G401.6 (cell line): Measurements from ENCODE around the gene SIPA1L3.

Experiments used
- FAIRE-seq: peaks from 2 replicates; lab custom pipeline; 2012; peaks lifted over from hg19 to GRCh38; lab: Jason Lieb, UNC

The SIPA1L3 gene

DNA sequence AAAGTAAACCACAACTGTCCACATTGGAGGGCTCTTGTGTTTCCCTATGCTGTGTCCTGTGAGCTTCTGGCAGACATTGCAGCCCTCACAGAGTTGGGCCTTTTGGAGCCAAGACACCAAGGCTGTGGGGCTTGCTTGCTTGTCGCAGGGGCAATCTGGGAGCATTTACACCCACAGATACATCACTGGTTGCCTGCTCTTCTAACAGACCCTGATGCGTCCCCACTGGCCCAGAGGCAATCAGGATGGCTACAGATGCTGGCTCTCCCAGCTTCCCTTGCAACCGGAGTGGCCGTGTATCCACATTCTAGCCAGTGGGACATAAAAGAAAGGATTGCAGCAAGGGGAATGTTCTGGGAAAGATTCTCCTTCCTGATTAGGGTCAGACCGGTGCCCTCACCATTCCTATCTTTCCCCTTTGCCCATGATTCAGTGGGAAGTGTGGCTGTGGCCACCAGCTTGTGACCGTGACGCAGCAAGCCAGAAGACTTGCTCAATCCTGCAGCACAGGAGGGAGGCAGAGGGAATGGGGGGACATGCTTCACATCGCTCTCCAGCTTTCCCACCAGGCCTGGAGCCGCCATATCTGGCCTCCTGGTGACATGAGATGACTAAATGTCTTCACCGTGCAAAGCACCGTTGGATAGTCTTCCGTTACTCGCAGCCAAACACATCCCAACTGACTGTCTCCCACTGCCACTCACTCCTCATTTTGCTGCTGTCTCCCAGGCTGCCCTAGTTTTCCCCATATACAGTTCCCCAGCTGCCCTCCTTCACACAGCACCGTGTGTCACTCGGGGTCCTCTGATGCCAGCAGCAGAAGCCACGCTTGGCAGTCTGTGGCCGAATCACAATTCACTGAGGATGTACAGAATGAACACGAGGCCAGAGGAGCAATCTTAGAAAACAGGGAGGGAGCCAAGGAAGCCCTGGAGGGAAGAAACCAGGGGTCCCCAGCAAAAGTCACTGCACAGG, 166.1 kb downstream of the SIPA1L3 start:
- no peak for FAIRE-seq

DNA sequence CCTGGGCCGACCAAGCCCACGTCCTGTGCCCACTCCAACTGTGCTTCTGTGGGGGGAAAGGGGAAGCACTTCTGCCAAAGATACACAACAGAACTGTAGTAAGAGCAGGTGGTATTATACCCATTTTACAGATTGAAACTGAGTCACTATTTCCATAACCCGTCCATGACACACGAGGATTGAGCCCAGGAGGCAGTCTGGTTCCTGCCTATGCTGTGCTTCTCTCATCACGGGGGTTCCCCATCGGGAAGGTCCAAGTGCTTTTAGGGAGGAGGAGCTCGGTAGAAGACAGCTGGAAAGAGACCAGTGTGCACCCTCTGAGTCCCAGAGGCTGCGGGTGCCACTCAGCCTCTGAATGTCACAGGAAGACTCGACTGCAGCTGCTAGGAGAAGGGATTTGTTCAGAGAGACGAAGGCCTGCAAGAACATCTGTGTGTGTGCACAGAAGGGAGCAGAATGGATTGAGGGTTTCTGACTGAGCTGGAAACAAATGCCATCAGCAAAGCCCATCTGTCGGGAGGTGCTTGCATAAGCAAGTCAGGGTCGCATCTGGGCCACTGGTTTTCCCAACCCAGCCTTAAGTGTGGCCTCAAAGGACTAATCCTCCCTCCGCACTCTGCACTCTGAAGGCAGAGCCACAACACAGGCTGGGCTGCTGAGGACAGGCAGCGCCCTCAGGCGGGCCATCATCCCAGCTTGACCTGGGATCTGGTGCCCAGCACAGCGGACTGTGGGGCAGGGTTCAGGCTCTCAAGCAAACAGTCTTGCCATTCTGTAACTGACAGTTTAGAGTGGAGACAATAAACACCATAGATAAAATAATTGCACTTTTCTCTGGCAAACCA, 167.1 kb downstream of the SIPA1L3 start:
- FAIRE-seq: no peak

DNA sequence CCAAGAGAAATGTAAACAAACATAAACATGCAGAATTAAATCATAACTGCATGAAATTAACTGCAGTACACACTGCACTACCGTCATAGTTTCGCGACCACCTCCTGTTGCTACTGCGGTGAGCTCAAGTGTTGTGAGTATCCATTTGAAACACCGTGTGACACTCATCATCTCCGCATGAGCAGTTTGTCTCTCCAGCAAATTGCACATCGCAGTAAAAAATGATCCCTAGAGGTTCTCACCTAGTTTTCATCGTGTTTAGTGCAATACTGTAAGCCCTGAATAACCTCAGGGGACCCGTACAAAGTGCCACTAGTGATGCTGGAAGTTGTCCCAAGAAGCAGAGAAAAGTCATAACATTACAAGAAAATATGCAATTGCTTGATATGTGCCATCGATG, 169.3 kb downstream of the SIPA1L3 start:
- no peak for FAIRE-seq

DNA sequence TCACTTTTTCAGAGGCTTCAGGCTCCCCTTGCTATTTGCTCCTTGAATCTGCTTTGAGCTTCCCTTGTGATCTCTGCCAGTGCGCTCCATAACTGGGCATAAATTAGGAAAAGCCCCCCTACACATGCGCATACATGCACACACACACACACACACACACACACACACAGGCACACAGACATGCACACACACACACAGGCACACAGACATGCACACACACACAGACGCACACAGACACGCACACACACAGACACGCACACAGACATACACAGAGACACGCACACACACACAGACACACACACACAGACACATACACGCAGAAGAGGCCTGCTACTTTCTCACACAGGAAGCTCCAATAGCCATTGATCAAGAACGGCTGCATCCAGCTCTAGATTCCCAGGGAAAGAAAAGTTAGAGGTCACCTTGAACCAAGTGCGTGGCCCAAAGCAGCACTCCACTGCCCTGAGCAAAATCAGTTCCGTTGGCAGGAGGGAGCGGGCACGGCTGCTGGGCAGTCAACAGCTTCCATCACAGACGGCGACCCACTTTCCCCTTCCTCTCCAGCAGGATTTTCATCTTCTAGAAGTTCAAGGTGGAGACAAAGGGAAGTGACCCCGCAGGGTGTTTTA, 171.4 kb downstream of the SIPA1L3 start:
- no peak for FAIRE-seq

DNA sequence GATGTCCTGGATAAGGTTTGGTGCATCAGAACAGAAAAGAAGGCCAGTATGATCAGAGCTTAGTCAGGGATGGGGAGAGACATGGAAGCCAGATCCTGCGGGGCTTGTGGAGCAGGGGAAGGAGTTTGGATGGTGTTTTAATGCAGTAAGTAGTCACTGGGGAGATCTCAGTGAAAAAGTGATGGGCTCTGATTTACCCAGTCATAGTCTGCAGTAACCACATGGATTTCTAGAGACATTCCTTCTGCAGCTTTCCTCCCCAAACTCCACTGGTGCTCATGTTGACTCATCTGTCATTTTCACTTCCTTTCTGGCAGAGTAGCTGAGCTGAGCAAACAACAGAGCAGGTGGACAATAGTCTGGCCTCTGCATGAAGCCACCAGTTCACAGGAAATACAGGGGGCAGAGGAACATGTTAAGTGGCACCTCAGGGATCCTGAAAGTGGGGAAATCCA, 172.9 kb downstream of the SIPA1L3 start:
- no peak for FAIRE-seq

DNA sequence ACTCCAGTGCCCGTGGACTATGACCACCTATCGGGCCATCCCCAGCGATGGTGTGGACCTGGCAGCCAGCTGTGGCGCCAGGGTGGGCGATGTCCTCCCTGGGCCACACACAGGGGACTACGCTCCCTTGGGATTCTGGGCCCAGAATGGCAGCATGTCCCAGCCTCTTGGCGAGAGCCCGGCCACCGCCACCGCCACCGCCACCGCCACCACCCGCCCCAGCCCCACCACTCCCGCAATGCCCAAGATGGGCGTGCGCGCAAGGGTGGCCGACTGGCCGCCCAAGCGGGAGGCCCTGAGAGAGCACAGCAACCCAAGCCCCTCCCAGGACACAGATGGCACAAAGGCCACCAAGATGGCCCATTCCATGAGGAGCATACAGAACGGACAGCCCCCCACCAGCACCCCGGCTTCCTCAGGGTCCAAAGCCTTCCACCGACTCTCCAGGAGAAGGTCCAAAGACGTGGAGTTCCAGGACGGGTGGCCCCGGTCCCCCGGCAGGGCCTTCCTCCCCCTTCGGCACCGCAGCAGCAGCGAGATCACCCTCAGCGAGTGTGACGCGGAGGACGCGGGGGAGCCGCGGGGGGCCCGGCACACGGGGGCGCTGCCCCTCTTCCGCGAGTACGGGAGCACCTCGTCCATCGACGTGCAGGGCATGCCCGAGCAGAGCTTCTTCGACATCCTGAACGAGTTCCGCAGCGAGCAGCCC, 174.7 kb downstream of the SIPA1L3 start:
- FAIRE-seq: no peak

DNA sequence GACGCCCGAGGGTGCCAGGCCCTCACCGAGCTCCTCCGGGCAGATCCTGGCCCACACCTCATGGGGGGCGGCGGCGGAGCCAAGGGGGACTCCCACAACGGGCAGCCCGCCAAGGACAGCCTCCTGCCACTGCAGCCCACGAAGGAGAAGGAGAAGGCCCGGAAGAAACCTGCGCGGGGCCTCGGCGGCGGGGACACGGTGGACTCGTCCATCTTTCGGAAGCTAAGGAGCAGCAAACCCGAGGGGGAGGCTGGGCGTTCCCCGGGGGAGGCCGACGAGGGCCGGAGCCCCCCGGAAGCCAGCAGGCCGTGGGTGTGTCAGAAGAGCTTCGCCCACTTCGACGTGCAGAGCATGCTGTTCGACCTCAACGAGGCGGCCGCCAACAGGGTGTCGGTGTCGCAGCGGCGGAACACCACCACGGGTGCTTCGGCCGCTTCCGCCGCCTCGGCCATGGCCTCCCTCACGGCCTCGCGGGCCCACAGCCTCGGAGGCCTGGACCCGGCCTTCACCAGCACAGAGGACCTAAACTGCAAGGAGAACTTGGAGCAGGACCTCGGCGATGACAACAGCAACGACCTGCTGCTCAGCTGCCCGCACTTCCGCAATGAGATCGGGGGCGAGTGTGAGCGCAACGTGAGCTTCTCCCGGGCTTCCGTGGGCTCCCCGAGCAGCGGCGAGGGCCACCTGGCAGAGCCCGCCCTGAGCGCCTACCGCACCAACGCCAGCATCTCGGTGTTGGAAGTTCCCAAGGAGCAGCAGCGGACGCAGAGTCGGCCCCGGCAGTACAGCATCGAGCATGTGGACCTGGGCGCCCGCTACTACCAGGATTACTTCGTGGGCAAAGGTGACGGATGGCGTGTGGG, 175.5 kb downstream of the SIPA1L3 start:
- FAIRE-seq: no peak

DNA sequence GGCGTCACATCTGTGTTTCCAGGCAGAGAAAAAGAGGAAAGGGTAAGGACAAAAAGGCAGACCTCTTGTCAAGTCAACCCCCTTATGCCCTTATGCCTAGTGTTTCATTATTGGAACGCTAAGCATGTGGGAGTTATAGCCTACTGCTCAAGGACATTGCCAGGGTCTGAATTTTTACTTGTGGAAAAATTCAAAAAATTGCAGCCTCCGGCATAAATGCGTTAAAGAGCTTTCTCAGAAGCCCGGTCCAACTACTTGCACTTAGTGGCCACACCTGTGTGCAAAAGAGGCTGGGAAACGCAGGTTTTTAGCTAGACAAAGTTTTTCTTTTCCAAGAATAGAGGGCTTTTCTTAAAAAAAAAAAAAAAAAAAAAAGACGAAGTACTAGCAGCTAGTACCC, 177.2 kb downstream of the SIPA1L3 start:
- no peak for FAIRE-seq

DNA sequence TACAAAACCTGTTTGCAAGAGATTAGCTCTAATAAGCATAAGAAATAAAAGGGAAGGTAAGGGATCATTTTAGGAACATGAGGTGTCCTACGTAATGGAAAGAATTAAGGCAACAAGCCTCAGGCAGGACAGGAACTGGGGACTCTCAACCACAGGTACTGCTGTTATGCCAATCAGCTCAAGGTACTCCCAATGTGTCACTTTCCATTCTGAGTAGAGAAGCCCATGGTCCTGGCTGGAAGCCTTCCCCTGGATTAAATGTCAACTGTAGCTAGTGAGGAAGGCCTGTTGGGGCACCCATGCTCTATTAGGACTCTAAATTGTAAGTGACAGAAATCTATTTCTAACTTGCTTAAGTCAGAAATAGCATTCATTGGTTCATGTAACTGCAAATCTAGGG, 182.4 kb downstream of the SIPA1L3 start:
- no peak for FAIRE-seq

DNA sequence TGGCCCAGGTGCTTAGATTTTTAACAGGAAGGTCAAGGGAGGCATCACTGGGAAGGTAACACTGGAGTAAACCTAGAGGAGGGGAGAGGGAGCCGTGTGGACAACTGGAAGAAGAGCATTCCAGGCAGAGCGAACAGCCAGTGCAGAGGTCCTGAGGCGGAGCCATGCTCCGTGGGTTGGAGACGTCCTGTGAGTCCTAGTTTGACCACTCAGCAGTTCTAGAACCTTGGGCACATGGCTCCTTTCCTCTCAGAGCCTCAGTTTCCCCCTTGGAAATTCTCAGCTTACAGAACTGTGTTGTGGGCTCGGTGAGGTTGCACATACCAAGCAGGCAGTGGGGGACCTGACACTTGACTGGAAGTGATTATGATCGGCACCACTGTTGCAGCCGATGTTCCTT, 186.1 kb downstream of the SIPA1L3 start:
- FAIRE-seq: no peak

DNA sequence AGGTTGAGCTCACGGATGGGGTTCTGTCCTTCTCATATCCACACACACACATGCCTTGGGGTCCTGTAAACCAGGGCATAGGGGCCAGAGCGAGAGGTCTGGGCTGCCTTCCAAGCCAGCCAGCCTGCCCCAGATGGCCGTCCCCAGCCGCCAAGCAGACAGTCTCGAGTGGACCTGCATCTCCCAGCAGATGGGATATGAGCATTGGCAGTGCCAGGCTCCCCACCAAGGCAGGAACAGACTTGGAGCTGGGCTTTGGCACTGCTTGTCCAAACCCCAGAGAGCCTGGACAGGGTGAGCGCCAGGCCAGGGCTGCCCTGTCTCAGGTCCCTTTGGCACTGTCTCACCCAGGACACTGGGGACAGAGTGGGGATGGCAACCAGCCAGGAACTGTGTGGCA, 186.6 kb downstream of the SIPA1L3 start:
- no peak for FAIRE-seq

DNA sequence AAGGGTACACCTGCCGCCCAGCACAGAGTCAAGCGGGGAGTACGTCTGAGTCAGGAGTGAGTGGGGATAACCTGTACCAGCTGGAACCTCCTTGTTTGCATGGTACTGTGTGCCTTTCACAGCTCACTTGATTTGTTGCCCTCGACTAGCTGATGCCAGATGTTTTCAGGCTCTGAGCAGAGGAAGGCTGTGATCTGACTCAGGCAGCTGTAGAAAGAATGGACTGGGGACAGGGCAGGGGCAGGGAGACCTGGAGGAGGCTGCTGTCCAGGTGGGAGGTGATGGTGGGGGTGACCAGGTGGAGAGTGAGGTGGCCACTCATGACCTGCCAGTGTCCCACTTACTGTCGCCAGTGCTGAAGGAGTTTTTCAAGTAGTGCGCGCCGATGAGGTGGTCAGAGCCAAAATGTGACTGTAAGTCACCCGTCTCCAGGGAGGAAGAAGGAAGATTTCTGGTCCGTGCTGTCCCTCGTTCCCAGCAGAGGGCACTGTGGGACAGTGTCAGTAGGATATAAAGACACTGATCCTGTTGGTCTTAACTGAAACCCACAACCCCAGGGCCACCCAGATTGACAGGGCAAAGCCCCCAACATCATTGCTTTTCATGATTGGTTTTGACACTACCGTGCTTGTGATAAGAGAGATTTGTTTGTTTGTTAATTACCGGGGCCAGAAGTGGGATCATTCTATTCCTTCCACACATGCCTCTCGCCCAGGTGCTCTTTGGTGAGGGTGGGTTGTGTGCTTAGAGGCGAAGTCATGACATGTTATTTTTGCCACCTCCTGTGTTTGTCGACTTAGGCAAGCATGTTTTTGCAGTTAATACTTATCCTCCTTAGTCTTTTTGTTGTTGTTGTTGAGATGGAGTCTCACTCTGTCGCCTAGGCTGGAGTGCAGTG, 188.7 kb downstream of the SIPA1L3 start:
- FAIRE-seq: no peak

DNA sequence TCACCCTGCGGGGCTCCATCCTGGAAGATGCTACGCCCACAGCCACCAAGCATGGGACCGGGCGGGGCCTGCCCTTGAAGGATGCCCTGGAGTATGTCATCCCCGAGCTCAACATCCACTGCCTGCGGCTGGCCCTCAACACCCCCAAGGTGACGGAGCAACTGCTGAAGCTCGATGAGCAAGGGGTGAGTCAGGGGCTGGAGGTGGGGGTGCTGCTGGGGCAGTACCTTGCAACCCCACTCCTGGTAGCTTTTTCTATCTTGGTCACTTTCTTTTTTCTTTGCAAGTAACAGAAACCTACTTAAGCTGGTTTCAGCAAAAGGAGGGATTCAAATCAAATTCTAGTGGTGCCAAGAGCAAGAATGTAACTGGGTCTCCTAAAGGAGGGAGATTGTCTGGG, 193.0 kb downstream of the SIPA1L3 start:
- no peak for FAIRE-seq

DNA sequence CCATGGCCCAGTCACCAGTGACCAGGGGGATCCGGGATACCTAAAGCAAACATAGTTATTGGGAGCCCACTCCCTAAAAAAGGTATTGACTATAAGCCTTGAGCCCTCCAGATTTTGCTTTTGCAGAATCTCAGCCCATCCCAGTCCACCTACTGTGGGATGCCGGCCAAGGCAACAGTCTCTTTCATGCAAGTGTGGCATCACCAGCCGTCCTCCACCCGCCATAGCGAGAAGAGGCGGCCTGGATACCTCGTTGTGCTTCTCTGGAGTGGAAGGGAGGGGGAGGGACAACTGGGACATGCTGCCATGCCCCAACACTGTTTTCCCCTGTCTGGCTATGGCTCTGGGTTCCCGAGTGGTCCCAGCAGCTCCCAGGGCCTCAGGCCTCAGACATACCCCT, 193.6 kb downstream of the SIPA1L3 start:
- no peak for FAIRE-seq

DNA sequence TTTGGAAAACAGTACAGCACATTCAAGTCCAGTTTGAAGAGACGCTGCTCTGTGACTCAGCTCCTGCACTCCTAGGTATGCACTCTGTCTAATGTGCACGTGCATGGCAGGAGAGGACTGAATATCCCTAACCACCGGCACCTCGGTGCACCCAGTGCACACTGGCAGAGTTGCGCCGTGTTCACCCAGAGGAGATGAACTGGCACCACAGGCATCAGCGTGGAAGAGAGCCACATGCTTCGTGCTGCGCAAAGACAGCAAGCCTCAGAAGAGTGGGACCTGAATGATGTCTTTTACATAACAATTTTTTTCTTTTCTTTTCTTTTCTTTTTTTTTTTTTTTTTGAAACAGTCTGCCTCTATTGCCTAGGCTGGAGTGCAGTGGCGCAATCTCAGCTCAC, 194.7 kb downstream of the SIPA1L3 start:
- FAIRE-seq: no peak

DNA sequence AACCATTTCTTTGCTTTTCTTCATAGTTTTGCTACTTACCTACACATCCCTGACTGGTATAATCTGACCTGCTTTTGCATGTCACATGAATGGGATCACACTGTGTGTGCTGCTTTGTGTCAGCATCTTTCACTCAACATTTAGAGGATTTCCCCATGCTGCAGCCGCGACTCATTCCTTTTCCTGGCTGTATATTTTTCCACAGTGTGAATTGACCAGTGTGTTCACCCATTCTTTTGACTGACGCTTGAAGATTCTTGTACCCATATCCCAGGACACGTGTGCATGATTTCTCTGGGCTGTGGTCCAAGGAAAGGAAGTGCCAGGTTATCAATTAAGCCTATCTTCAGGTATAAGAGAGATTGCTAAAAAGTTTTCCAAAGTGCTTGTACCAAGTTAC, 198.6 kb downstream of the SIPA1L3 start:
- FAIRE-seq: no peak

DNA sequence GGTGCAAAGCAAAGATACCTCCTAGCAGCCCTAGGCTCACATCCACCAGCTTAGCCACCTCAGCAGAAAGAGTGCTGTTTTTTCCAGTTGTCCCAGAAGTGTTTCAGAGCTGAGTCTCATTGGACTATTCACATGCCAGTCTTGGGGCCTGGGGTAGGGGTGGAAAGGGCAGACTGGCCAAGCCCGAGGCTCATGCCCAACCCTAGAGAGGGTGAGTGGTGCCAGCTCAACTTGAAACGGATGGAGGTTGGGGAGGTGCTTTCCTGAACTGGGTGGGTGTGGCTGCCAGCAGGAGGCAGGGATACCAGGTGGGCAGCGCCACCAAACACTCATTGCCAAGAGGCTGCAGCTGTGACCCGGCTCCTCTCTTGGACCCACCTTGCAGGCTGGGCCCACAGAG, 200.1 kb downstream of the SIPA1L3 start:
- no peak for FAIRE-seq

DNA sequence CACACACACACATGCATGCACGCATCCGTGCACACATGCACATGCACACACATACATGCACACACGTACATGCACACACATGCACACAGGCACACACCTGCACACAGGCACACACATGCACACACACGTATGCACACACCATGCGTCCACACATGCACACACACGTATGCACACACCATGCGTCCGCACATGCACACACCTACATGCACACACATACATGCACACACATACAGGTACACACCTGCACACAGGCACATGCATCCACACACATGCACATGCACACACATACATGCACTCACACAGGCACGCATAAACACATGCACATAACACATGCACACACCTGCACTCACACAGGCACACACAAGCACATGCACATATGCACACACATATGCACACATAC, 204.9 kb downstream of the SIPA1L3 start:
- no peak for FAIRE-seq

DNA sequence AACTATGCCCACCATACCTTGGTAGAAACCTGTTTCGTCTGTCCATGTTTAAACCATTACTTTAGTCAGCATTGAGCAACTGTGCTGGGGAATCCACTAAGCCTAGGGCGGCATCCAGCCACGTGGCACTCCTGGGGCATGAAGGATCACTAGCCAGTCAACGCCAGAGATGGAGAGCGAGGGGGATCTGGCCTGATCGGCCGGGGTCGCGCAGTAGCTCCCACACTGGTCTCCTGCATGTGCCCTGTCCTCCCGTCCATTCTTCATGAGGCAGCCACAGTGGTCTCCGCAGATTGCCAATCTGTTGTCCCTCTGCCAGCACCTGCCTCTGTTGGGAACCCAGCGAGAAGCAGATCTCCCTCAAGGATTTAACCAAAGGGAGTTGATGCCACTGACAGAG, 207.6 kb downstream of the SIPA1L3 start:
- no peak for FAIRE-seq

DNA sequence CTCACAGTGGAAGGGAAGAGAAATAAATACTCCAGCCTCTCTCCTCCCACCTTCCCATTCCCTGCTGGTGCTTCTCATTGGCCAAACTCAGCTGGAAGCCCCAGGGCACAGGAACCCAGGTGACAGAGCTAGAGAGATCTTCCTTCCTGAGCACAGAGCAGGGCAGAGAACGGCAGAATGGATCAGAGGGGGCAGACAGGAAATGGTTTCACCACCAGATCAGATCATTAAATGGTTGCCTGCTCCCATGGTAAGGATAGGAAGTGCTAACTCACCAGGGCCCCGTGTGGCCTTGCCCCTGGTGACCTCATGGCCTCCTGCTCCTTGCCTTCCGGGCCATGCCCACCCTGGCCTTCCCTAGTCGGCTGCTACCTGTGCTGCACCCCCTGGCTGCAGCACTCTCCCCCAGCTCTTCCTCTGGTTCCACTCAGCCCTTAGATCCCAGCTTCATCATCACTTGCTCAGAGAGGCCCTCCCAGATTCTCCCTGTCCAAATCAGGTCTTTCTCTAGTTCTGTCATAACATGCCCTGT, 208.3 kb downstream of the SIPA1L3 start:
- no peak for FAIRE-seq
